ENCODE data around the gene CHST15. TPM values are rescaled to one million over a fixed set of nuclear protein-coding genes. Genes with fewer than 3 reads are reported as not detected.

CHST15 gene
- total and polyA plus RNA-seq, 2 of the 8 experiments (the other 6 are each of a cell fraction or from before 2014, with no cell fraction given): 8.8 to 9.1 TPM

DNA sequence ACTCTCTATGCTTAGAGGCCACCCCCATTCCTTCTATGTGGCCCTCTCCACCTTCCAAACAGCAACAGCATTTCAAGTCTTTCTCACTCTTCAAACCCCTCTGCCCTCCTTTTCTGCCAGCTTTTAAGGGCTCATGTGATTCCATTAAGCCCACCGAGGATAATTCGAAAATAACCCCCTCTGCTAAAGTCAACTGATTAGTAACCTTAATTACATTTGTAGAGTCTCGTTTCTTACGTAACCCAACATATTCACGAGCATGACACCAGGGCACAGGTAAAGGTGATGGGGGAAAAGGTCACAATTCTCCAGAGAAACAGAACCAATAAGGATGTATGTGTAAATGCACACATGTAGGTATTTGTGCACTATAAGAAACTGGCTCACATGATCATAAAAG lies 6.7 kb upstream of the CHST15 start (continued):
- TF ChIP-seq JUN (IDR thresholded peaks at IDR 0.05; ENCODE audit: low read depth, low read length) (no peak), EP300 (IDR thresholded peaks at IDR 0.05; ENCODE audit: borderline replicate concordance in 1 of 2, low read depth in 2 of 2, low read length in 2 of 2) (no peak), KDM4A (IDR thresholded peaks at IDR 0.05; ENCODE audit: low read depth, low read length, severe bottlenecking) (no peak)
